Endothelial cell of umbilical vein (primary cell): ENCODE measurements around the gene CD226.

ENCODE experiments used
- CTCF ChIP-seq, 2 donors: IDR thresholded peaks; 1 replicate in 1 of 2; 2 replicates in 1 of 2; pipeline ENCODE4 v1.5.1; 2011; ENCODE audit warnings: low read length in 2 of 2, mild to moderate bottlenecking in 2 of 2, moderate library complexity in 2 of 2, control low read depth in 1 of 2, inconsistent platforms in 1 of 2, low read depth in 1 of 2; ENCODE audit not compliant: insufficient read depth in 1 of 2; ENCODE audit errors: extremely low read depth in 1 of 2
- POLR2A ChIP-seq: IDR thresholded peaks from 2 replicates; pipeline ENCODE4 v1.6.1; 2012; ENCODE audit warnings: low read depth, mild to moderate bottlenecking, control low read depth, low read length

- TF ChIP-seq CTCF (IDR thresholded peaks at IDR 0.05; ENCODE audit: extremely low read depth in 1 of 2, insufficient read depth in 1 of 2, low read depth in 1 of 2, low read length in 2 of 2) (no peak), POLR2A (no peak)
These were observed 10.1 kb upstream of the CD226 start for GRCh38 chr18:69957747-69958146.
